ENCODE results near the gene BRD3.

Gene BRD3

DNA sequence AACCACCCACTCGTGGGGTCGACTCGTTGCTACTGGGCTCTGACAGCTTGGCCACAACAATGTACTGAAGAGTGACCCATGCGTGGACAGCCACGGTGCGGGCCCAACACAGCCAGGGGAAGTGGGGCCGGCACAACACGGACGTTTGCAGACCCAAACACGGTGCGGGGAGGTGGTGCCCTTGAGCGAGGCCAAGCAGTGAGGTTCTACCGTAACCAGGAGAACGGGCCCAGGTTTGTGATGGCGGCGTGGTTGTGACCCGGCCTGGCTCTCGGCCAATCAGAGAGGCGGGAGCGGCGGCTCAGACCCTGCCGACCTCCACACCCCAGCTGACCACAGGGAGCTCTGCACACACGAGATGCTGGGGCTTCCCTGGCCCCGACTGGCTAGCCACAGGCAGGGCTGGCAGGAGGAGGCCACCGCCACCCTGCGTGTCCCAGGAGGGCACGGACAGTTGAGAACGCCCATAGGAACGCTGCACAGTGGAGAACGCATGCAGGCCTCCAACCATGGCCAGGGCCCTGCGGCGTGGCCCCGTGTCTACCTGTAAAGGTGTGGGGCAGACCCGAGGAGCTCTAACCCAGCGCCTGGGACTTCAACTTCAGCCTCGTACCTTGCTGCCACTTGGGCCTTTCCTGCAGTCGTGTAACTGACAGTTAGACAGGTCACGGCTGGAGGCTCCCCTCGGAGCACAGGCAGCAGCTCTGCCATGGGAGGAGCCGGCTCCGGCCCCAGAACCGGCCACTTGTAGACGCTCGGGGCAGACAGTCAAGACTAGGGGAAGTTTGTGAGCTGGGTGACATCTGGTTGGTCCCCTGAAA lies 13.7 kb downstream of the BRD3 start:
- DNase-seq, result no peak

DNA sequence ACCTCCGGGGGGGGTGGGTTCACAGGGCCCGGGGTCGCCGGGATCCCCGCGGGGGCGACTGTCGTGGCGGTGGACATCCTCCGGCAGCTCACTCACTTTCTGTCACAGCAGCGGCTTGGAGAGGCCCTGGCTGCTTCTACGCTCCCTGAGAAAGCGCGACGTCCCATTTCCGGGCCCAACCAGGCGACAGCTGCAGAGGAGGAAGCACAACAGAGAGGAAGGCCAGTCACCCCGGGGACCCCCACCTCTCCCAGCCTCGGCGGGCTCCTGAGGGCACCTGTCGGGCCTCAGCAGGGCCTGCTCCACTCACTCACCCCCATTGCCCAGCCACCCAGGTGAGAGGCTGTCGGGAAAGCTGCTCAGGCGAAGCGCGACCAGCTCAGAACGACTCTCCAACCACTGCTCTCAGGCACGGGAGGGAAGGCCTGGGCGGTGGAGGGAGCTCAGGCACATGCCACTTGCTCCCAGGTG lies 14.4 kb downstream of the BRD3 start:
- no peak for DNase-seq

DNA sequence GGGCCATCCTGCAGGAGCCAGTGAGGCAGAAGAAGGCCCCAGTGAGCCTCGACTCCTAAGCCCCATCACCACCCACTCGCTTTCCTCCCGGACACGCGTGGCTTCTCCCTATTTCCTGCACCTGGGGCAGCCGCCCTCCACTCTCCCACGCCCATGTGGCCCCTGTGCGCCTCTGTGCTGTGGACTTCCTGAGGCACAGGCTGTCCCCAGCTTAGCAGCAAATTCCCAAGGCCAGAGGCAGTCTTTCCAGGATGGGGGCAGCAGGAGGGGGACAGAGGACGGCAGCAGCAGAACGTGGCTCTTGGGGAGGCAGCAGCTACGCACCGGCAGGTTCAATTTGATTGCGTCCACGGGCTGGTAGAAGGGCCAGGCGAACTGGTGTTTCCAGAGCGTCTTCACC lies 14.9 kb downstream of the BRD3 start:
- DNase-seq, result no peak

DNA sequence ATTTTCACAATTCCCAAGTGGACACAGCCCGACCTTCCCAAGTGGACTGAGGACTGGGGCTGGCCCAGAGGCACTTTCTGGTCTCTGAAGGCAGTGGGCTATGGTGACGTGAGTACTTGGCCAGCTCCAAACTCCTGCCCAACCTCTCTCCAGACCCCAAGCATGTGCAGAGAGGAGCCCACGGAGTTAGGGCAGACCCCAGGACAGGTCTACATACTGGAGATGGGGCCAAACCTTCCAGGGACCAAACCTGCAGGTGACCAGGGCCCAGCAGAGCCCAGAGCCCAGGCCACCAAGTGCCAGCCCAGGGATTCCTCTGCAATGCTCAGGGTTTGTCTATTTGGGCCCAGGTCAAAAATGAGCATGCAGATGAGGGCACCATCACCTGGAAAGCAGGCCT lies 15.3 kb downstream of the BRD3 start:
- no peak for DNase-seq

DNA sequence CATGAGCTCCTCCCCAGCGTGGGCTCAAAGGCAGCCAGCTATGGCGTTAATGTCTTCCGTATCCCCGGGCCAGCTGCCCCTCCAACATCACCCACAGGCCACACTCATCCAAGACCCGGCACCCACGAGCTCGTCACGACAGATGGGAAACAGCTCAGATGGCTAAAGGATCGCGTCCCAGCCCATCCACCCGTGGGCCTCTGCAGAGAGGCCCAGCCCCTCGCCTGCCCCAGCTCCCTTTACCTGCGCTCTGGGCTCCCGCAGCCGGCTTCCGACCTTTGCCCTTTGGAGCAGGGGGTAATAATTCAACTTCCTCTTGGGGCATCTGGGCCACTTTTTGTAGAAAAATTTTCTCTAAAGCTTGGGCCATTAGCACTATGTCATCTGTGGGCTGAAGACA lies 16.5 kb downstream of the BRD3 start:
- DNase-seq, result no peak

DNA sequence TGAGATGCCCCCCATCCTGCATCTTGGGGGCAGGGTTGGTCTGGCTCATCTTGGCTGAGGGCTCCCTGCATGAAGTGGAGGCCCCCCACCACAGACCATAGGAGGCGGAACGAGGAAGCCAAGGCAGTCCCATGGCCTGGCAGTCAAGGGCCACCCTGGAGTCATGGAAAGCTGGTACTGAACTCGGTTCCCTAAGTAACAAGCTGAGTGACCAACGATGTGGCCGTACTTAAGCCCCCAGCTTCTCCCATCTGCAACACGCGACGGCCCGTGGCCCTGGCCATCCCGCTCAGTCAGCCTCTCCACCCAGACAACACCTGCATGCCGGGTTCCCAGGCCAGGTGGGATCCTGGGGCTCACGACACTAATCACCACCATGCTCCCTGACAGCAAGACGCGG lies 17.1 kb downstream of the BRD3 start:
- DNase-seq, result no peak

DNA sequence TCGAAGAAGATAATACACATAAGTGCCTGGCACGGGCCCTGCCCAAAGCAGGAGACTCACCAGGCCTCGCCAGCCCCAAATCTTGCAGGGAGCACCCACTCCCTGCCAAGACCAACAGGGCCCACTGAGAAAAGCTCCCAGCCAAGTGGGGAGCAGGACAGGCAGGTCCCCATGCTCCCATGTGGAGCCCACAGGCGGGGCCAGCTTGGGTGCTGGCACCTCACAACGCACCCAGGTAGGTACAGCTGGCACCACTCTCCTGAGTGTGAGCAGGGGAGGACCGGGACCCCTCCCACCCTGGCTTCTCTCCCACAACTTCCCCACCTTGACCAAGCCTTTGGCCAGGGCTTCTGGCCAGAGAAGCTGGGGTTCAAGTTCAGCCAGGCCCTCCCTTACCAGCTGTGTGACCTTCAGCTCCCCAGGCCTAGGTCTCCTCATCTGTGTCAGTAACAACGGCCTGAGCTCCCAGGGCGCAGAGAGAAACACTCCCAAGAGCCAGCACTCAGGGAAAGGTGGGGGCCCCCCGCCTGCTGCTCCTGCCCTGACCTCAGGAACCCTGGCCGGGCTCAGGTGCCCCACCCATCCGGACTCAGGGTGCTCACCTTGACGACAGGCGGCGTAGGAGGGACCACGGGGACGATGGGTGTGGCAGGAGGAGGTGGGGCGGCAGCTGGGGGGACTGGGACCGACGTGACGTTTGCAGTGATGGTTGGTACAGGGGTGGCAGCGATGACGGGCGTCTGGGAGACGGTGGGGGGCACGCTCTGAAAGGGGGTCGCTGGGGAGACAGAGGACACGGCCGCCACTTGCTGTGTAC lies 17.8 kb downstream of the BRD3 start:
- no peak for DNase-seq

DNA sequence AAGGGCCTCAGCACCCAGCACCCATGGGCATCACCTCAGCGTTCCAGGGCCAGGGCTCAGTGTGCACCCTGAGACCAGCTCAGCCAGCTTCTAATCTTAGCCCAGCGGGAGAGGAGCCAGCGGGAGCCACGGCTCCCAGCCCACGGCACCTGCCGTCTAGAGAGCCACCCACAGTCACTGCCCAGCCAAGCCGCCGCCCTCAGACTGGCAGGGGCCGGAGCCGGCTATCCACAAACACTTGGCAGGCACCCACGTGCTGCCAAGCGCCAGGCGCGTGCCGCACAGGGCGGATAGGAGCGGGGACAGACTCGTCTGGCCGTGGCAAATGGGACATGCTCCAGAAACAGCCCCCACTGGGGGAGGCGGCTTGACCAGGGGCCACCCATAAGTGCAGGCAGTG lies 18.6 kb downstream of the BRD3 start:
- DNase-seq, result no peak

DNA sequence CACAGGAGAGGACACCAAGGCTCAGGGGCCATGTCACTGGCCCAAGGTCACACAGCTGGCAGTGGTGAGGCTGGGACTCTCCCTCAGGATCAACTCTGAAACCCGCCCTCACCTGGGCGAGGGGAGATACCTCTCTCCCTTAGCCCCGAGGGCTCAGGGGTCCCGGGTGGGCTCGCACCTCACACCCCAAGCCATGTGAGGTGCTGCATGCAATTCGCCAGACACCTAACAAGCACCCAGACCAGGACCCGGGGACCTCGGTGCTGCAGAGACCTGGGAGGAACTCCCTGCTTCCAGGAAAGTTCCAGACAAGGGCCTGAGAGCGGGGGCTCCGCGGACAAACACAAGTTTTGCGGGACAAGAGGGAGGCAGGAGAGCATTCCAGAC lies 19.3 kb downstream of the BRD3 start:
- DNase-seq, result no peak

DNA sequence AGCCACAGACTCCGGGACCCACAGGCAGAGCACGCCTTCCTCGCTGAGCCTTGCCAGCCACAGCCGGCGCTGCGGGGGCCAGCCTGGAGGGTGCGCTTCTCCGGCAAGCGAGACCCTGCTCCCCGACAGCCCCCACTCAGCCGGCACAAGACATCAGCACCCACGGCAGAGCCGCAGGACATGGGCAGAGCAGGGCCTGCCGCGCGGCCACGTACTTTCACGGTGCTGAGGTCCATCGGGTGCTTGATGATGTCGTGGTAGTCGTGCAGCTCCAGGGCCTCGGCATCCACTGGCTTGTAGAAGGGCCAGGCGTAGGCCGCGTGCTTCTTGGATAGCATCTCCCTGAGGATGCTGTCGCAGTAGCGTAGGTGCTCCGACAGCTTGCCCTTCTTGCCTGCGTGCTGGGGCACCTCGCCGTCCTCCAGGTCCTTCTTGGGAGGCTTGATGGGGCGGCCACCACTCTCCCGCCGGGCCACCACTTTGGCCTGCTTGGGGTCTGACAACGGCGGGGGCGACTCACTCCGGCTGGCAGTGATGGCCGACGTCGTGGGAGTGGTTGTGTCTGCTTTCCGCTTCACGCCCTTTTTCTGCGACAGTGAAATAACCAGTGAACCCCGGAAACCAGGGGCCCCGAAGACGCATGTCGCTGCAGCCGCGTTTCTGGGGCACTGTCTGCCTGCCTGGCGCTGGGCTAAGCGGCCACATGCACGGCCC lies 19.8 kb downstream of the BRD3 start:
- no peak for DNase-seq

DNA sequence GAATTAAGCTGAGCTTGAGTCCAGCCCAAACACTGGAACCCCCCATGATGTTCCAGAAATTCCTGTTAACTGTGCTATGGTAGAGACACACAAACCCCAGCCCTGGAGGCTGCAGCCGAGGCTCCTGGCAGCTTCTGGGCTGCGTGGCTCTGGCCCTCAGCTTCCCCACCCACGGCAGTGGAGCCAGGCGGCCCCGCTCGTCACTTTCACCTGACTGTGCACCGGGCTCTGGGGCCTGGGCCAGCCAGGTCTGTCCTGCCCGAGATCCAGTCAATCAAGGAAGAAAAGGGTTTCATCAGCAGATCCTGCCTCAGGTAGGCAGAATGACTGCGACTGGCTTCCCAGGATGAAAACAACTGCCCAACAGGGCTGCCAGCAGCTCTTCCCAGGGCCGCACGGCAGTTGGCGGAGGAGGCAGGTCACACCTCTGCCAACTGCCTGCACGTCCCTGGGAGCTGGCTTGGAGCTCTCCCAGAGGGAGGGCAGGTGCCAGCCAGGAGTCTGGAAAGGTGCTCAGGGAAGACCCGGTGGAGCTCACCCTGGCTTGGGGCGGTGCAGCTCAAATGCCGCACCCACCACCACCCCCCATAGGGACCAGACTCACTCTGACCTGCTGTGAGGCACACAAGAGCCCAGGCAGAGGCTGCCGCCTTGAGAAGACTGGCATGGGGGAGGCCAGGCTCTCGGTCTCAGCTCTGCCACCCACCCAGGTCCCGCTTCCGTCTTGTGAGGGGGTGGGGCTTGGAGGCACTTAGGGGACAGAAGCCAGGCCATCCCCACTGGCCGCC lies 20.7 kb downstream of the BRD3 start:
- DNase-seq, result no peak

DNA sequence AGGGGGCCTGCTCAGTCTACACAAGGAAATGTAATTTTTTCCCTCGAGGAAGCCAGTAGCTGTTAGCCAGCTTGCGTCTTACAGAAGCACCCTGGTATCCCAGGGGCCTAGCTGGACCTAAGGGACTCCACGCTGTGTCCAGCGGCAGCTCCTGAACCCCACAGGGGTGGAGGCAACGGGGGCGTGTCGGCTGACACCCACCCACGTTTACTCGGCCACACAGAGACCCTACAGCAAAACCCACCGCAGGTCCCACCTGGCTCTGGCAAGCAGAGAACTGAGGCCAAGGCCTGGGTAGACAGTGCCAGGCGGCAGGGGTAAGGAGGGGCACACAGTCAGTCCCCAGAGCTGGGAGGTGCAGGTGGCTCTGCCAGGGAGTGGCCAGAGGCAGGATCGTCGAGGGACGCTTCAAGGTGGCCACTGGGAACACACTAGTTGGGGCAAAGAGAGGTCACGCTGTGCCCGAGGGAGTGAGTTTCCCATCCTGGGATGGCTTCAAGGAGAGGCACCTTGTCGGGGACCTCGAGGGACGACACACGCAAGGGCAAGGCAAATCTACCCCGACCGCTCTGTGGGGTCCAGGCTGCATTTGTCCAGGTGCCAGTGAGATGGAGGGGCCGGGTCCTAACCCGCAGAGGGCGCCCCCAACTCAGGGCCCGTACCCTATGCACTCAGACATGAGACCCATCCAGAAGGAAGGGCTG lies 21.8 kb downstream of the BRD3 start:
- no peak for DNase-seq

DNA sequence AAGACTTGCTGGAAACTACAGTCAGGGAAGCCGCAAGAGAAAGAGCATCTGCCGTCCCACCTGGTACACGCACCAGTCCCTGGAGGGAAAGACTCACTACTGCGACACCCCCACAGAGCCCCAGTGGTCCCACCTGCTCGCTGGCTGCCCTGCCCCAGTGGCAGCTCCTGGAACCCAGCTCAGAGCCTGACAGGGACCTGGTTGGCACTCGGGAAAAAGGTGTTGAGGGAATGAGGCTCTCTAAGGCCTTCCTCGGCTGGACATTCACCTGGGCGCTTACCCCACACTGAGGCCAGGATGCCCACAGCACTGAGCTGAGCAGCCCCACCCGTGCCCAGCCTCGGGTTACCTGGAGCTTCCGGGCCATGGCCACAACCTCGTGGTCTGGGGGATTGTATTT lies 22.9 kb downstream of the BRD3 start:
- DNase-seq, result no peak

DNA sequence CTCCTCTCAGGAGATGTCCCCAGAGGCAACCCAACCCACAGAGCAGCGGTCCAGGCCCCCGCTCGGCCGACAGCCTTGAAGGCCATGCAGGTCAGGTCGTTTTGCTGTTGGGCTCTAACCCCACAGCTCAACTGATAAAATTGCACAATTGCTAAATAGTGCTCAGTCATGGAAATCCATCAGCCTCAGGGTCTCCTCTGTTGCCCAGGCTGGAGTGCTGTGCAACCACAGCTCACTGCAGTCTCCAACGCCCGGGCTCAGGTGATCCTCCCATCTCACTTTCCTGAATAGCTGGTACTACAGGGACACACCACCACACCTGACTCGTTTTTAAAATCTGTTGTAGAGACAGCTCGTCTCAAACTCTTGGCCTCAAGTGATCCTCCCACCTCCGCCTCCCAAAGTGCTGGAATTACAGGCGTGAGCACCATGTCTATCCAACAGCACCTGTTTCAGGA lies 24.3 kb downstream of the BRD3 start:
- DNase-seq, result no peak

DNA sequence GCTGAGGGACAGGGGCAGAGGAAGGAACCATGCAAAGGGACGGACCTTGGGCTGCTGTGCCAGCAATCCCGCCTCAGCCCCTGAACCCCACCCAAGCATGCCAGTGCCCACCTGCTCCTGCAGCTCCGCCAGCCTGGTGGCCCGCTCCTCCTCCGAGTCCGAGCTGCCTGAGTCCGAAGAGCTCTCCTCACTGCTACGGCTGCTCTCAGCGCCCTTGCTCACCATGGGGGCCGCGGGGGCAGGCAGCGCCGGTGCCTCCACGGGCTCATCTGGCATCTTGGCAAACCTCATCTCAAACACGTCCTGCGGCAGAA lies 26.2 kb downstream of the BRD3 start:
- no peak for DNase-seq

DNA sequence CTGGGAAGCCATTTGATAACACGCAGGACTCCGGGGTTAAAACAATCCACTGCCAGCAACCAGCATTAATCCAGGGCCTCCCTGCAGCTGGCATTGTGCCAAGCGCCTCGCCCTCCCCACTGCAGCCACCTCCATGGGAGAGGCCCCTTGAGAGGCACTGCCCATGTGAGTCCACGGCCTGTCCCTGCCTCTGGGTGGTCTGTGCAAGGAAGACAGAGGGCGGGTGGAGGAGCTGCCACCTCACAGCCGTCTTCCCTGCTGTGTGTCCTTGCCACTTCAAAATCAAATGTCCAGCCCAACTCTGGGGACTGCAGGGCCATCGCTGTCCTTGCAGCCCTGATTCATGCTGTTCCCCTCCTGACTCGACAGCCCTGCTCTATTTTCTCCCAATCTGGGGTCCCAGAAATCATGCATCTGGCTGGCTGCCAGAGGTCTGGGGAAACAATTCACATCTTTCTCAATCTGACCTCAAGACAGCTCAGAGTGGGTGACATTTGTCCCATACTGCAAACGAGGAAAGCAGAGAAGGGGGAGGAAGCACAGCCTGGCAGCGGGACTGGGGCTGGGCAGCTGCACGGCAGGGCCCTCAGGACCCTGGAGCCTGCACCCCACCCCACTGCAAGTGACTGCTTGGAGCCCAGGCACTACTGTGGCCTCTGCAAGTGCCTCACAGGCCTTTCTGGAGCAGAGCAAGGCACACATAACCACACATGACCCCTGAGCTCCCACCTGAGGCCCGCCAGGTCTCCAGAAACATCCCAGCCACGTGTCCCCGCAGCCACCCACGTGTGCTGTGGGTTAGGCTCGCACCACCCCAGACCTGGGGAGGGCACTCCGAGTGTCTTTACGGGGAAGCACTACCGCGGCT lies 26.8 kb downstream of the BRD3 start:
- DNase-seq, result no peak

DNA sequence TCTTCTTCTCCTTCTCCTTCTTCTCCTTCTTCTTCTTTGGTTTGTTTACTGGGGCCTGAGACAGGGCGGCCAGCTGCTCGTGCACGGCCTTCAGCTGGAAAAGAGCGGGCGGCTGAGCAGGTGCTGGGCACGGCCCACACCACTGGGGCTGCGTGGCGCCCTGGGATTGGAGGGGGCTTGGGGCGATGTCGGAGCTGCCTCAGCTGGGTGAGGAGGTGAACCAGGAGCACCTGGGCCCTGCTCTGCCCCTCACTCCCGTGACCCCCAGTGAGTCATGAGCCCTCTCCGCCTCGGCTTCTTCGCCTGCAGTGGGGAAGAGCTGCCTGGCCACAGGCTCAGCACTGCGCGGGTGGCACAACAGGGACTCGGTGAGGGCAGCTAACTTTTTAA lies 27.7 kb downstream of the BRD3 start:
- DNase-seq, result no peak

DNA sequence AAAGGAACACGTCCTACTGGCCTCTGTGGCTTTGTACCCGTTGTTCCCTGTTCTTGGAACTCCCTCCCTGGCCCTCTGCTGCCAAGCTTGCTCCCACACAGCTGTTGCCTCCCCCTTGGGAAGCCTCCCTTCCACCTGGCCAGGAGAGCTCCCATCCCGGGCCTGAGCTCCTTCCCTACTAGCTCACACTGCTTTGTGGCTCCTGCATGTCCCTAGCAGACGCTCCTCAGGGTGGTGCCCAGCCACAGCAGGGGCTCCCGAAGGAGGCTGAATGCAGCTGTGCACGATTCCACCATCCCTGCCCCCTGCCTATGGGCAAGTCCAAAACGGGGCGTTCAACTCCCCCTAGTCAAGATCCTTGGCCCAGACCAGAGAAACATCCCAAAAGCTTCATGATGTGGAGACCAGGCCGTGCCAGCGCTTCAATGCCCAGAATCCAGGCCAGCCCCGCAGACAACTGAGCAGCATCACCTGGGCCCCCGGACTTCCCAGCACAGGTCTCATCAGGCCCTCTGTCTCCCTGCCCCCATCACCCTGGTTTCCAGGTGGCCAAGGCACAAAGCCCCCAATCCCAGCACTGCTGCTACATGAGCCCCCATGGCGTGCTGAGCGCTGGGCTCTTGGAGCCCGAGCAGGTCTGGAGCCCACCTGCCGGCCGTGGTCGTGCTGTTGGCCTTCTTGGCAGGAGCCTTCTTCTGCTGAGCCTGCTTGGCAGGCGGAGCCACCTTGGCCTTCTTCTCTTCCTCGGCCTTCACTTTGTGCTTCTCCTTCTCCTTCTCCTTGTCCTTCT lies 28.2 kb downstream of the BRD3 start:
- DNase-seq, result no peak

DNA sequence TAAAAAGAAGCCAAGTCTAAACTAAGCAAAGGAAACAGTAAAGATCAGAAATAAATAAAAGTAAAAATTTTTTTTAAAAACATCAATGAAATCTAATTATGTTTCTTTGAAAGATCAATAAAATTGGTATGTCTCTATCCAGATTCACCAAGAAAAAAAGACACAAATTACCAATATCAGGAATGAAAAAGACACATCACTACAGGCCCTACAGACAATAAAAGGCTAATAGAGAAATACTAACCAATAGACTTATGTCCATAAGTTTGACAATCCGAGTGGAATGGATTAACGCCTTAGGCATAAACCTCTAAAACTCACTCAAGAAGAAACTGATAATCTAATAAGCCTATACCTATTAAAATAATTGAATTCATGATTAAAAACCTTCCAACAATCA lies 30.2 kb downstream of the BRD3 start:
- no peak for DNase-seq

DNA sequence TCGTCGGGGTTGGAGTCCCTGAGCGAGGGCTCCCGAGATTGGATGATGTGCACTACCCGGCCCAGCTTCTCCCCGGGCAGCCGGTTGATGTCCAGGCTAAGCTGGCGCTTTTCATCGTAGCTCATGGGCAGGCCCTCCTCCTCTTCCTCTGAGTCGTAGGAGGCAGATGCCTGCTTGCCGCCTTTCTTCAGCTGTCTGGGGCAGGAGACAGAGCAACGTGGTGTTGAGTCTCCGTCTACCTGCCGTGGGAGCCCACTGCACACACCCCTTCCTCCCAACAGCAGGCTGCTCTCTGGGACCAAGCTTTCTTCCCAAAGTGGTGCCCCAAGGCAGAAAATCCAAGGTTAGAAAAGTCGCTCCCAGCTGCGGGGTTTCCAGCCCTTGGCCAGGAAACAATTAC lies 31.7 kb downstream of the BRD3 start:
- no peak for DNase-seq

All from activated CD8-positive, alpha-beta memory T cell treated with anti-CD3 and anti-CD28 coated beads, Interleukin-2, amount 50 U/mL, for 48 hours (primary cell).